Heart right ventricle (tissue), 16 donors: ENCODE results near the gene PLCB1. TPM values are rescaled to one million over a fixed set of nuclear protein-coding genes. Genes with fewer than 3 reads are reported as not detected.

Experiments
- ATAC-seq, 8 donors: fragments of 200-7000 bp; cut with Tn5 transposase; one replicate each; pipeline ENCODE4 v1.9.1; 2020; ENCODE audit warnings: mild to moderate bottlenecking in 8 of 8, moderate library complexity in 8 of 8, moderate number of reproducible peaks in 1 of 8
- DNase-seq, 2 donors: peaks; one replicate each; pipeline ENCODE4 v3.0.0-alpha.2; 2020
- H3K27ac ChIP-seq, 10 donors: fragments of 200-600 bp; sonication (generic) in 2 of 10; one replicate each; pipeline versions ENCODE4 v1.5.0 to v1.8.0; 2020 to 2022; ENCODE audit warnings: mild to moderate bottlenecking in 3 of 10
- H3K27me3 ChIP-seq, 7 donors: fragments of 200-600 bp; one replicate each; pipeline ENCODE4 v1.8.0; 2021 to 2022; ENCODE audit warnings: mild to moderate bottlenecking in 2 of 7
- H3K36me3 ChIP-seq, 9 donors: fragments of 200-600 bp; sonication (generic) in 1 of 9; one replicate each; pipeline versions ENCODE4 v1.5.0 to v1.8.0; 2020 to 2022; ENCODE audit warnings: mild to moderate bottlenecking in 2 of 9
- H3K4me1 ChIP-seq, 9 donors: fragments of 200-600 bp; sonication (generic) in 1 of 9; one replicate each; pipeline versions ENCODE4 v1.5.0 to v1.8.0; 2020 to 2022; ENCODE audit warnings: mild to moderate bottlenecking in 4 of 9
- H3K4me3 ChIP-seq, 10 donors: fragments of 200-600 bp; sonication (generic) in 2 of 10; one replicate each; pipeline versions ENCODE4 v1.5.0 to v1.8.0; 2020 to 2022; ENCODE audit warnings: mild to moderate bottlenecking in 7 of 10, moderate library complexity in 2 of 10
- H3K9me3 ChIP-seq, 11 donors: fragments of 200-600 bp in 10 of 11; sonication (generic) in 2 of 11; one replicate each; pipeline versions ENCODE4 v1.5.0 to v1.8.0; 2013 to 2022; ENCODE audit warnings: mild to moderate bottlenecking in 2 of 11, control low read depth in 1 of 11, moderate library complexity in 1 of 11
- CTCF ChIP-seq, 9 donors: fragments of 200-600 bp; sonication (generic) in 2 of 9; IDR thresholded peaks; one replicate each; pipeline versions ENCODE4 v1.5.0 to v1.8.0; 2021 to 2022; ENCODE audit warnings: antibody characterized with exemption in 9 of 9, mild to moderate bottlenecking in 5 of 9, moderate library complexity in 1 of 9
- WGBS, 2 donors: extraction: QIAGEN DNeasy Blood & Tissue Kit; methylation state at CpG; one replicate each; pipeline ENCODE4 v1.1.7; 2013; ENCODE audit warnings: inconsistent platforms in 1 of 2; 5-methylcytosine and 5-hydroxymethylcytosine counted together
- intact Hi-C, 10 donors: fragments of 100-400 bp; cut with DNase I; formaldehyde crosslinking; loops; one replicate each; pipeline versions ENCODE4 v1.11.1 to v1.14.2; 2022
- polyA plus RNA-seq, 2 donors: library from polyadenylated mRNA; stranded (reverse); fragments of 200-250 nt; gene quantifications; one replicate each; pipeline ENCODE4 v1.2.3, GENCODE V29; 2013
- total RNA-seq, 10 donors: library from RNA; stranded (reverse); fragmentation: NEBNext Ultra II Directional in 3 of 10; extraction: Animal tissue kit (Norgen Biotek cat#: 25700) in 3 of 10; gene quantifications; one replicate each; pipeline versions ENCODE4 v1.2.1 to v1.2.4, GENCODE V29; 2021 to 2023
- donor health status: Arrhythmogenic right ventricular cardiomyopathy.
- donor health status: ischemic (EF 13 %, LVEDD 7.1; RV severe dilation, severe dysfunction).
- donor health status: healthy with polysubstance abuse.
- donor health status: DM: no; HTN: yes; CAD: no.
- donor health status: DM: no; HTN: no; CAD: no.
- donor health status: ischemic (EF 25% LVEDD 6.9; RV normal size, moderate dysfunction).
- donor health status: ischemic (EF 25% LVEDD 5.7; RV mildly dilated, moderate dysfunction).
- donor health status: healthy.
- donor health status: DM: yes; HTN: yes; CAD: no.
- donor health status: Ischemic cardiomyopathy.
- donor health status: ischemic (EF 35%, LVEDD 5.7; RV mildly dilated, moderate dysfunction).
- donor health status: nonischemic (EF 11% LVEDD 7.7; RV severe dilation, severe dysfunction).
- donor health status: DM: yes; HTN: yes; CAD: no.
- donor health status: PGD.
- donor health status: ischemic (EF 29% LVEDD 5.4; RV normal size, mild dysfunction).
- donor health status: nonischemic (EF 23%, LVEDD 6.1; RV moderate dilation, normal function).

The PLCB1 gene
- total and polyA plus RNA-seq, 12 donors = 2.2 to 12.7 (median 7.1) TPM

- WGBS, 2 donors = 31 to 40% methylated on average over 11 of the region's 11 CpGs
- ATAC-seq = peak; percentile 81 to 91 (median 86)
These were observed 299.7 kb downstream of the PLCB1 start for GRCh38 chr20:8431538-8432434.

GRCh38 chr20:8432435-8433148 lies 300.5 kb downstream of the PLCB1 start:
- WGBS, 2 donors = 24 to 32% methylated on average over 7 of the region's 7 CpGs
- Histone ChIP-seq H3K27me3 (no peaks in the 10 kb centered on the region), H3K4me3 (peak overlapping the region in 4 of 10 donors; percentile 6 to 25 (median 12)), H3K9me3 (no peaks in the 10 kb centered on the region), H3K4me1 (peaks cover 2 to 81% (median 34%) of the 10 kb centered on the region in 9 donors), H3K27ac (peak overlapping the region in 9 of 10 donors; percentile 2 to 85 (median 70)), H3K36me3 (no peaks in the 10 kb centered on the region)
- intact Hi-C loops = loop anchor here in 1 of 10 donors (5.0 kb wide), 1 partner anchor 40 kb away; no protein-coding TSS in a partner anchor
- TF ChIP-seq CTCF (IDR thresholded peaks at IDR 0.05) = no peak
- DNase-seq (peak; percentile 8 to 16), ATAC-seq (peak in 6 of 8 donors; percentile 12 to 53 (median 34))

More at GRCh38 chr20:8431538-8432434, 299.7 kb downstream of the PLCB1 start:
- Histone ChIP-seq H3K4me1 (peaks cover 2 to 89% (median 38%) of the 10 kb centered on the region in 9 donors), H3K9me3 (no peaks in the 10 kb centered on the region), H3K4me3 (peak overlapping the region in 6 of 10 donors; percentile 6 to 25 (median 13)), H3K27ac (peak overlapping the region in 9 of 10 donors; percentile 42 to 85 (median 70)), H3K27me3 (no peaks in the 10 kb centered on the region), H3K36me3 (no peaks in the 10 kb centered on the region)
- intact Hi-C loops = loop anchor here in 1 of 10 donors (5.0 kb wide), 1 partner anchor 41 kb away; no protein-coding TSS in a partner anchor
- no peak for TF ChIP-seq CTCF (IDR thresholded peaks at IDR 0.05)
- DNase-seq = peak; percentile 73 to 80

GRCh38 chr20:8433291-8433690 lies 301.2 kb downstream of the PLCB1 start:
- H3K9me3 ChIP-seq = no peaks in the 10 kb centered on the region
- DNase-seq (no peak), ATAC-seq (no peak)
- 39 to 44% methylated on average over 3 of the region's 3 CpGs for WGBS, 2 donors
- H3K4me1 ChIP-seq = peaks cover 2 to 75% (median 29%) of the 10 kb centered on the region in 9 donors
- peak overlapping the region in 6 of 10 donors; percentile 23 to 85 (median 74) for H3K27ac ChIP-seq
- no peak for TF ChIP-seq CTCF (IDR thresholded peaks at IDR 0.05)
- no peaks in the 10 kb centered on the region for H3K27me3 ChIP-seq
- no peaks in the 10 kb centered on the region for H3K36me3 ChIP-seq
- H3K4me3 ChIP-seq = no peak overlapping the region
- intact Hi-C loops = loop anchor here in 1 of 10 donors (5.0 kb wide), 1 partner anchor 39 kb away; no protein-coding TSS in a partner anchor

- ATAC-seq = peak in 1 of 8 donors; percentile 53
- TF ChIP-seq CTCF (IDR thresholded peaks at IDR 0.05) = no peak
These were observed 302.3 kb downstream of the PLCB1 start for GRCh38 chr20:8434326-8434876.

More at GRCh38 chr20:8434326-8434876, 302.3 kb downstream of the PLCB1 start:
- Histone ChIP-seq H3K4me3 (no peak overlapping the region), H3K27me3 (no peaks in the 10 kb centered on the region), H3K4me1 (peaks cover 2 to 64% (median 29%) of the 10 kb centered on the region in 9 donors), H3K36me3 (no peaks in the 10 kb centered on the region), H3K27ac (peak overlapping the region in 1 of 10 donors; percentile 51), H3K9me3 (no peaks in the 10 kb centered on the region)
- intact Hi-C loops = loop anchor here in 1 of 10 donors (5.0 kb wide), 1 partner anchor 38 kb away; no protein-coding TSS in a partner anchor
- DNase-seq = no peak
- WGBS, 2 donors = 92% methylated on average over 2 of the region's 2 CpGs
